Measurements from ENCODE around the gene DHRS13.

Gene DHRS13

GRCh38 chr17:28898527-28898955 lies 4.3 kb downstream of the DHRS13 start:
- Histone ChIP-seq H3K4me1 (ENCODE audit: insufficient read depth, low read length, severe bottlenecking) (peaks cover 57% of the 10 kb centered on the region), H3K4me3 (ENCODE audit: low read depth, low read length, poor library complexity, severe bottlenecking) (no peak overlapping the region), H3K27me3 (ENCODE audit: insufficient read depth, low read length) (no peaks in the 10 kb centered on the region), H3F3A (ENCODE audit: insufficient read depth, low read length) (no peaks in the 10 kb centered on the region), H3K9me3 (ENCODE audit: low read length) (no peaks in the 10 kb centered on the region), H3K79me2 (ENCODE audit: insufficient read depth, low read length) (peaks cover 21% of the 10 kb centered on the region), H2AFZ (ENCODE audit: low read length) (no peak overlapping the region), H3K9me2 (ENCODE audit: low read depth, low read length) (no peaks in the 10 kb centered on the region), H3K9ac (ENCODE audit: low read length) (no peak overlapping the region; the same call in 1 of the 2 replicates), H3K27ac (ENCODE audit: low read depth, low read length, poor library complexity, severe bottlenecking) (peak overlapping the region; percentile 73), H3K4me2 (ENCODE audit: low read length) (no peak overlapping the region), H4K20me1 (ENCODE audit: insufficient read depth, low read length) (no peaks in the 10 kb centered on the region), H3K36me3 (ENCODE audit: insufficient read depth, low read length) (peaks cover 8% of the 10 kb centered on the region)
- no peak for TF ChIP-seq CTCF (IDR thresholded peaks at IDR 0.05; ENCODE audit: low read length)
- no peak for TF ChIP-seq EZH2 (IDR thresholded peaks at IDR 0.05; ENCODE audit: borderline replicate concordance, low read length)

- peak overlapping the region; percentile 94 for H3K4me2 ChIP-seq (ENCODE audit: low read length)
- H3K9me2 ChIP-seq (ENCODE audit: low read depth, low read length), result no peaks in the 10 kb centered on the region
- H4K20me1 ChIP-seq (ENCODE audit: insufficient read depth, low read length), result no peaks in the 10 kb centered on the region
- peaks cover 21% of the 10 kb centered on the region for H3K79me2 ChIP-seq (ENCODE audit: insufficient read depth, low read length)
- H3K36me3 ChIP-seq (ENCODE audit: insufficient read depth, low read length), result peaks cover 8% of the 10 kb centered on the region
- H3K27me3 ChIP-seq (ENCODE audit: insufficient read depth, low read length), result no peaks in the 10 kb centered on the region
- peak overlapping the region; percentile 91 for H3K9ac ChIP-seq (ENCODE audit: low read length)
- no peaks in the 10 kb centered on the region for H3K9me3 ChIP-seq (ENCODE audit: low read length)
- H3K27ac ChIP-seq (ENCODE audit: low read depth, low read length, poor library complexity, severe bottlenecking), result peak overlapping the region; percentile 73
- no peak overlapping the region for H2AFZ ChIP-seq (ENCODE audit: low read length)
- H3F3A ChIP-seq (ENCODE audit: insufficient read depth, low read length), result no peaks in the 10 kb centered on the region
- TF ChIP-seq EZH2 (IDR thresholded peaks at IDR 0.05; ENCODE audit: borderline replicate concordance, low read length) (no peak), CTCF (IDR thresholded peaks at IDR 0.05; ENCODE audit: low read length) (no peak)
- H3K4me3 ChIP-seq (ENCODE audit: low read depth, low read length, poor library complexity, severe bottlenecking), result peak overlapping the region; percentile 90
- peaks cover 58% of the 10 kb centered on the region for H3K4me1 ChIP-seq (ENCODE audit: insufficient read depth, low read length, severe bottlenecking)
These were observed 4.9 kb downstream of the DHRS13 start for GRCh38 chr17:28897769-28898526.

- no peaks in the 10 kb centered on the region for H3K27me3 ChIP-seq (ENCODE audit: insufficient read depth, low read length)
- peak within 1 kb of the TSS; percentile 91 for H3K9ac ChIP-seq (ENCODE audit: low read length)
- H3K79me2 ChIP-seq (ENCODE audit: insufficient read depth, low read length), result peaks cover 21% of the 10 kb centered on the region
- H3K27ac ChIP-seq (ENCODE audit: low read depth, low read length, poor library complexity, severe bottlenecking), result peak within 1 kb of the TSS; percentile 73
- peak within 1 kb of the TSS; percentile 90 for H3K4me3 ChIP-seq (ENCODE audit: low read depth, low read length, poor library complexity, severe bottlenecking)
- TF ChIP-seq CTCF (IDR thresholded peaks at IDR 0.05; ENCODE audit: low read length), result peak; percentile 8
- no peak for TF ChIP-seq EZH2 (IDR thresholded peaks at IDR 0.05; ENCODE audit: borderline replicate concordance, low read length)
- peak within 1 kb of the TSS; percentile 94 for H3K4me2 ChIP-seq (ENCODE audit: low read length)
- no peaks in the 10 kb centered on the region for H3K9me3 ChIP-seq (ENCODE audit: low read length)
- no peaks in the 10 kb centered on the region for H3K9me2 ChIP-seq (ENCODE audit: low read depth, low read length)
- H3F3A ChIP-seq (ENCODE audit: insufficient read depth, low read length), result no peaks in the 10 kb centered on the region
- no peak within 1 kb of the TSS for H2AFZ ChIP-seq (ENCODE audit: low read length)
- peaks cover 8% of the 10 kb centered on the region for H3K36me3 ChIP-seq (ENCODE audit: insufficient read depth, low read length)
- peaks cover 61% of the 10 kb centered on the region for H3K4me1 ChIP-seq (ENCODE audit: insufficient read depth, low read length, severe bottlenecking)
- H4K20me1 ChIP-seq (ENCODE audit: insufficient read depth, low read length), result no peaks in the 10 kb centered on the region
These were observed 5.8 kb downstream of the DHRS13 start, which contains the start of gene FLOT2 for GRCh38 chr17:28896884-28897768. Gene FLOT2, minus strand, starts transcription at chr17:28897733. Its CDS starts 159 bp downstream, at chr17:28897574.
